SHP77 treated with DMSO at 0.1 percent for 48 hours (cell line): Measurements from ENCODE around the gene CASKIN1.
A peak's percentile ranks its signal among the peaks of the same experiment; 100 is the strongest.
"Not testable (repeated sequence)": the region's sequence is repeated elsewhere in the genome, so short reads cannot be mapped to it uniquely, and the experiment has no call there.

Source experiments
- DNase-seq: peaks from one replicate; lab custom pipeline; 2025; lab: John Stamatoyannopoulos, UW

Gene CASKIN1

GRCh38 chr16:2210386-2211365 is 14.3 kb upstream of the CASKIN1 start, which contains the start of gene BRICD5:
Gene BRICD5 (minus strand): TSS chr16:2210863. CDS start chr16:2210833, 30 bp downstream.
- no peak for DNase-seq

- no peak for DNase-seq
Measured at GRCh38 chr16:2210009-2210332, 13.6 kb upstream of the CASKIN1 start.

- DNase-seq: peak; percentile 71
Measured at GRCh38 chr16:2209258-2210008, 13.0 kb upstream of the CASKIN1 start.

GRCh38 chr16:2208772-2209171 is 12.4 kb upstream of the CASKIN1 start:
- DNase-seq: no peak

GRCh38 chr16:2208308-2208707 is 11.9 kb upstream of the CASKIN1 start:
- peak; percentile 24 for DNase-seq

GRCh38 chr16:2207872-2208271 is 11.5 kb upstream of the CASKIN1 start:
- DNase-seq: no peak

- no peak for DNase-seq
Measured at GRCh38 chr16:2206780-2207433, 10.5 kb upstream of the CASKIN1 start.

- no peak for DNase-seq
Measured at GRCh38 chr16:2206420-2206779, 10.0 kb upstream of the CASKIN1 start.

- DNase-seq: no peak
Measured at GRCh38 chr16:2205967-2206313, 9.5 kb upstream of the CASKIN1 start.

- peak; percentile 67 for DNase-seq
Measured at GRCh38 chr16:2205104-2205966, 8.9 kb upstream of the CASKIN1 start, which contains the start of gene MLST8. Gene MLST8 (plus strand): TSS chr16:2205454. CDS start chr16:2206086, 632 bp downstream.

GRCh38 chr16:2204416-2205103 is 8.2 kb upstream of the CASKIN1 start:
- DNase-seq: no peak

GRCh38 chr16:2203119-2203688 is 6.8 kb upstream of the CASKIN1 start:
- DNase-seq: not testable (repeated sequence)

- DNase-seq: no peak
Measured at GRCh38 chr16:2200313-2200712, 3.9 kb upstream of the CASKIN1 start.

- no peak for DNase-seq
Measured at GRCh38 chr16:2199621-2200139, 3.3 kb upstream of the CASKIN1 start.

- DNase-seq: no peak
Measured at GRCh38 chr16:2199095-2199494, 2.7 kb upstream of the CASKIN1 start.

- no peak for DNase-seq
Measured at GRCh38 chr16:2198283-2198682, 1.9 kb upstream of the CASKIN1 start.

- no peak for DNase-seq
Measured at GRCh38 chr16:2197765-2198164, 1.4 kb upstream of the CASKIN1 start.

- no peak for DNase-seq
Measured at GRCh38 chr16:2196981-2197511, 641 bp upstream of the CASKIN1 start.

- no peak for DNase-seq
Measured at GRCh38 chr16:2195322-2196161, 863 bp downstream of the CASKIN1 start.
